ENCODE measurements around the gene PLXNA2.

The PLXNA2 gene

GRCh38 chr1:208178091-208178529 is 66.1 kb downstream of the PLXNA2 start:
- TF ChIP-seq, protein P1, sequence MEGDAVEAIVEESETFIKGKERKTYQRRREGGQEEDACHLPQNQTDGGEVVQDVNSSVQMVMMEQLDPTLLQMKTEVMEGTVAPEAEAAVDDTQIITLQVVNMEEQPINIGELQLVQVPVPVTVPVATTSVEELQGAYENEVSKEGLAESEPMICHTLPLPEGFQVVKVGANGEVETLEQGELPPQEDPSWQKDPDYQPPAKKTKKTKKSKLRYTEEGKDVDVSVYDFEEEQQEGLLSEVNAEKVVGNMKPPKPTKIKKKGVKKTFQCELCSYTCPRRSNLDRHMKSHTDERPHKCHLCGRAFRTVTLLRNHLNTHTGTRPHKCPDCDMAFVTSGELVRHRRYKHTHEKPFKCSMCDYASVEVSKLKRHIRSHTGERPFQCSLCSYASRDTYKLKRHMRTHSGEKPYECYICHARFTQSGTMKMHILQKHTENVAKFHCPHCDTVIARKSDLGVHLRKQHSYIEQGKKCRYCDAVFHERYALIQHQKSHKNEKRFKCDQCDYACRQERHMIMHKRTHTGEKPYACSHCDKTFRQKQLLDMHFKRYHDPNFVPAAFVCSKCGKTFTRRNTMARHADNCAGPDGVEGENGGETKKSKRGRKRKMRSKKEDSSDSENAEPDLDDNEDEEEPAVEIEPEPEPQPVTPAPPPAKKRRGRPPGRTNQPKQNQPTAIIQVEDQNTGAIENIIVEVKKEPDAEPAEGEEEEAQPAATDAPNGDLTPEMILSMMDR (IDR thresholded peaks at IDR 0.05) = no peak

DNA sequence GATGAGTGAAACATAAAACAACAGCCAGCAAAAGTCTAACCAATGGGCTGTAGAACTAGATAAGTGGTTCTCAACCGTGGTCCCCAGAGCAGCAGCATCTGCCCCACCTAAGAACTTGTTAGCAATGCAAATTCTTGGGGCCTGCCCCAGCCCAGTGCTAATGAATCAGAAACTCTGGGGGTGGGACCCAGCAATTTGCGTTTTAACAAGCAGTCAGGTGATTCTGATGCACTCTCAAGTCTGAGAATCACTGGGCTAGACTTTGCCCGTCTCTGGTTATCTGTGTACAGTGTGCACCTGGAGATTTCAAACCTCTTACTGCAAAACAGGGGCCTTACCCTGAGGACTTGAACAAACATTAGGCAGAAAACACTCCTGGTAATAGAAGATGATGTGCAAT is 66.5 kb downstream of the PLXNA2 start:
- TF ChIP-seq, protein P1 (IDR thresholded peaks at IDR 0.05) = no peak

DNA sequence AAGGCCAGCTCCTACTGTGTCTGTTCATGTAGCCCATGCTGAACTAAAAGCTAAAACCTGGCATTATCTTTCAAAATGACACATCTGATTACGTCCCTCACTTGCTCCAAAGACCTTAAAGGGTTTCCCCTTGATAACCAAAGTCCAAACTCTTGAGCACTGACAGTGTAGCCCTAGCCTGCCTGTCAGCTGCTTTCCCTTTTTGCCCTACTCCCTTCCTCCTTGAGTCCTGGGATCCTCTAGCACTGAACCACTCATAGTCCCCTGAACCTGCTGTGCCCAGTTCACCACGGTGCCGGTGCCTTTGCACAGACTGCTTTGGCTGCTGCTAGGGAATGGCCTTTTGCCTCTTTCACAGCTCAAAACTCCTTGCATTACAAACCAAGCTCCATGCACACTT is 67.5 kb downstream of the PLXNA2 start:
- TF ChIP-seq, protein P1 (IDR thresholded peaks at IDR 0.05) = no peak

- TF ChIP-seq, protein P1 (IDR thresholded peaks at IDR 0.05) = no peak
Measured at GRCh38 chr1:208175508-208175895, 68.7 kb downstream of the PLXNA2 start.

DNA sequence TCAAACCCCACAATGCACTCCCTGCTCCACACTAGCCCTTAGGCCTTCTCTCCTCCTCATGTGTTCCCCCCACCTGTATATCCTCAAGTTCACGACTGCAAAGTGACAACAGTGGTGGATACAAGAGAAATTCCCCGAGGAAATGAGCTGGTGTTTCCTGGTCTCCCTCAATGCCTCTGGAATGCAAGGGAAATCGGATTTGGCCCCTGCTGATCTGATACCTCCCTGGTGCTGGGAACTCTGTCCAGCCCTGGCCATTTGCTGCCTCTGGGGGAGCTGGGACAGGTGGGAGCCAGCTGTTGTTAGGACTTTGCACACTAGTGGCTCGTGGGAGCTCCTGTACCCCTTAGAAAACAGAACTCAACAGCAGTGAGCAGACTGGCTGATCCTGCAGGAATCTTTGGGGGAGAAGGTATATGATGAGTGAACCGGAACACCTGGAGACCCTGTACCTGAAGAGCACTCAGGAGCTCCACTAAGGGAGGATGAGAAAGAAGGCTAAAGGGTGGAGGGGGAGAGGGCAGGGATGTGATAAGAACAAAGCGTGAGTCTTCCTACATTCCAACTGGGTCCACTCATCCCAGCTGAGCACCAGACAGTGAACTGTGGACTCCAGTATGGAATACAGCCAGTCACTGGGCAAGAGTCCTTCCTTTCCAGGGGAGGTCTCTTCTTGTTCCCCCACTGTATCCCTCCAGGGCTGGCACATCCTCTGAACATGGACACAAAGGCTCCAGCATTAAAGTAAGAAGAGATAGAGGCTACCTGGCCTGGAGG is 69.3 kb downstream of the PLXNA2 start:
- TF ChIP-seq, protein P1 (IDR thresholded peaks at IDR 0.05) = no peak

DNA sequence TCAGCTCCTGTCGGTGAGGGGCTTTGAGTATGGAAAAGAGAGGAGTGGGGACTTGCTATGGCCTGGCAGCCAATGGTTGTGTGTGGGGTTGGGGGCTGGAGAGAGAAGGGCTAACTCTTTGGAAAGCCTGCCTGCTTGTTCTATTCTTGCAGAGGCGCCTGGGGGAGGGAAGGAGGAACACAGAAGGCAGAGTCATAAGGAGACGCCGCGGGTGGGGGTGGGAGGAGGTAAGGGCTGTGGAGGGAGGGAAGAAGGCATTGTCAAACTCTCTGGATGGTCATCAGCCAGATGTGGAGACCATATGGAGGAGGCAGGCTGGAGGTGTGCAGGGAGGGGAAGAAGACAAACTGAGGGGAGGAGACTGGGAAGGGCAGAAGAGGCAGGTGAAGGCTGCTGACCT is 70.0 kb downstream of the PLXNA2 start:
- TF ChIP-seq, protein P1 (IDR thresholded peaks at IDR 0.05) = no peak

DNA sequence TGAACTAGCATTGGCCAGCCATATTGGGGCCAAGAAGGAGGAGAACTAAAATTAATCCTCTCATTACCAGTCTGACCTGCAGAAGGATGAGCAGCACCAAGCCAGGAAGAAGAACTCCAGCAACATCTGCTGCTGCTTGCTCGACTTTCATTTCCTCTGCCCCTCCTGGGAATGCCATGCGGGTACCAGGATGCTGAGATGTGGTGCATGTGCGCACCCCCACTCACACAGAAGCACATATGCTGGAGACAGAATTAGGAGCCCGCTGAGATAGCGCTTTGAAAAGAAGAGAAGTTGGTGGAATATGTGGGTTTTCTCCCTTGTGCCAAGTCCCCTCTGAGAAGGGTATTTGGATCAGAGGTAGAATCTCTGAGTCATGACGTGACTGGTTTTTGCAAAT is 70.4 kb downstream of the PLXNA2 start:
- TF ChIP-seq, protein P1 (IDR thresholded peaks at IDR 0.05) = no peak

All from LNCAP (cell line).